ENCODE data around the gene TPP1. TPM values are rescaled to one million over a fixed set of nuclear protein-coding genes. Genes with fewer than 3 reads are reported as not detected.

Gene TPP1
- total and polyA plus RNA-seq, 2 of the 13 experiments (the other 11 are each of a cell fraction or from before 2014, with no cell fraction given): 13.9 to 74.6 TPM

DNA sequence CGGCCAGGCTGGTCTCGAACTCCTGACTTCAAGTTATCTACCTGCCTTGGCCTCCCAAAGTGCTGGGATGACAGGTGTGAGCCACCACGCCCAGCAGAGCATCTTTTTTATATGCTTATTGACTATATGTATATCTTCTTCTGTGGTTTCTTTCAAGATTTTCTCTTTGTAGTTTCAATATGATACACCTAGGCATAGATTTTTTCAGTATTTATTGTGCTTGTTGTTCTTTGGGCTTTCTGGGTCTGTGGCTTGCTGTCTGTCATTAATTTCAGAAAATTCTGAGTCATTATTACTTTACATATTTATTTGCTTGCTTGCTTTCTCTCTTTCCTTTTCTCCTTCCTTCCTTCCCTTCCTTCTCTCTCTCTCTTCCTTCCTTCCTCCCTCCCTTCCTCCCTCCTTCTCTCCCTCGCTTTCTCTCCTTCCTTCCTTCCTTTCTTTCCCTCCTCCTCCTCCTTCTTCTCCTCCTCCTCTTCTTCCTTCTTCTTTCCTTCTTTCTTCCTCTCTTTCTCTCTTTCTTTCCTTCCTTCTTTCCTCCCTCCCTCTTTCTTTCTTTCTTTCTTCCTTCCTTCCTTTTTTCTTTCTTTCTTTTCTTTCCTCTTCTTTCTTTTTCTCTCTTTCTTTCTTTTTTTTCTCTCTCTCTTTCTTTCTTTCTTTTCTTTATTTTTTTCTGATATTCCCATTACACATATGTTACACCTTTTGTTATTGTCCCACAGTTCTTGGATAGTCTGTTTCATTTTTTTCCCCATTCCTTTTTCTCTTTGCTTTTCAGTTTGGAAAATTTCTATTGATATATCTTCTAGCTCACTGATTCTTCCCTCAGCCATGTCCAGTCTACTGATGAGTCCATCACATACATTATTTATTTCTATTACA lies 47.3 kb upstream of the TPP1 start:
- no peak overlapping the region for H3K27ac ChIP-seq (ENCODE audit: extremely low read length, insufficient read depth, low read length)
- H4K20me1 ChIP-seq (ENCODE audit: insufficient read depth, low read length): no peaks in the 10 kb centered on the region
- TF ChIP-seq, protein P1, sequence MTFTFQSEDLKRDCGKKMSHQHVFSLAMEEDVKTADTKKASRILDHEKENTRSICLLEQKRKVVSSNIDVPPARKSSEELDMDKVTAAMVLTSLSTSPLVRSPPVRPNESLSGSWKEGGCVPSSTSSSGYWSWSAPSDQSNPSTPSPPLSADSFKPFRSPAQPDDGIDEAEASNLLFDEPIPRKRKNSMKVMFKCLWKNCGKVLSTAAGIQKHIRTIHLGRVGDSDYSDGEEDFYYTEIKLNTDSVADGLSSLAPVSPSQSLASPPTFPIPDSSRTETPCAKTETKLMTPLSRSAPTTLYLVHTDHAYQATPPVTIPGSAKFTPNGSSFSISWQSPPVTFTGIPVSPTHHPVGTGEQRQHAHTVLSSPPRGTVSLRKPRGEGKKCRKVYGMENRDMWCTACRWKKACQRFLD (CRISPR knock-in tag; IDR thresholded peaks at IDR 0.05; ENCODE audit: borderline replicate concordance): no peak
- no peak for TF ChIP-seq ZNF563 (CRISPR knock-in tag; IDR thresholded peaks at IDR 0.05)
- TF ChIP-seq ZNF550 (CRISPR knock-in tag; IDR thresholded peaks at IDR 0.05; ENCODE audit: borderline replicate concordance): no peak
- TF ChIP-seq NCOR1 (IDR thresholded peaks at IDR 0.05; ENCODE audit: borderline replicate concordance, low read length): no peak
- H3K4me2 ChIP-seq (ENCODE audit: low read depth, low read length): no peak overlapping the region
- POLR2A ChIA-PET: no interaction called here
- intact Hi-C loops (cut with micrococcal nuclease; ENCODE audit: unreplicated experiment) (loop anchor here (5.0 kb wide), 2 partner anchors 64 to 134 kb away; partner anchors contain the start of genes ILK and RRP8), in situ Hi-C loops (cut with HindIII; ENCODE audit: extremely low pct_ligation_motif_present, low pct_unique_long_range_greater_than_20kb) (no loop called here)
- WGBS (ENCODE audit: low lambda C conversion rate): 30% methylated on average over 4 of the region's 4 CpGs
- no peak overlapping the region for H2AFZ ChIP-seq (ENCODE audit: low read length)
- H3K4me3 ChIP-seq (replicated peaks in 1 of 3; ENCODE audit: insufficient read depth in 1 of 3, low read depth in 2 of 3, low read length in 3 of 3): no peak overlapping the region
- FAIRE-seq (no peak), ATAC-seq (no peak), DNase-seq (ENCODE audit: low spot score) (no peak)
- no TSS peak for BruUV-seq (replicated peaks)
- no peaks in the 10 kb centered on the region for H3K4me1 ChIP-seq (ENCODE audit: insufficient read depth, low read length)
- H3K27me3 ChIP-seq (ENCODE audit: control insufficient read depth in 1 of 2, insufficient read depth in 2 of 2, low read length in 2 of 2): peaks cover 0 to 22% of the 10 kb centered on the region in 2 experiments; a peak in 2 of 5 replicates
- CTCF ChIA-PET (ENCODE audit: low intra/inter-chr PET ratio, low total read pairs): interaction anchor here (0.9 kb wide), 1 partner anchor 135 kb away, joined by 7 read pairs; no protein-coding TSS in a partner anchor
- H3K9me3 ChIP-seq (ENCODE audit: low read length): no peaks in the 10 kb centered on the region
- no peak overlapping the region for H3K9ac ChIP-seq (ENCODE audit: insufficient read depth, low read depth, low read length)
- H3K36me3 ChIP-seq (replicated peaks in 1 of 2; ENCODE audit: control insufficient read depth in 1 of 2, insufficient read depth in 2 of 2, low read length in 2 of 2): no peaks in the 10 kb centered on the region
- H3K79me2 ChIP-seq (ENCODE audit: insufficient read depth, low read length): no peaks in the 10 kb centered on the region

DNA sequence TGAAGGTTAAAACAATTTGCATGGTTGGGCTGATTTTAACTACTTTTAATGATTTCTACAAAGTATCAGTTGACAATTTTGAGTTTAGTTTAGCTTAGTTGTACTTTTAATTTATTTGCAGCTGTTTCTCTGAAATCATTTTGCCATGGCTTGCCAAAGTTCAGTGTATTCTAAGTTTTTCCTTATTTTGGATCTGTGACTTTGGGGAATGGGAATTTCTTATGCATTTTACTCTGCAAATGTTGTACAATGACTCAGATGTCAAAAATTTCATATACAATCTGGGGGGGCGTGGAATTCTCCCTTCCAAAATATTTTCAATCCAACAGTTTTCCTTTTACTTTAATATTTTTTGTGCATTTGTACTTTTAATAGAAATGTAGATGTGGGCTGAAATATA lies 45.3 kb upstream of the TPP1 start:
- no peaks in the 10 kb centered on the region for H3K9me3 ChIP-seq (ENCODE audit: low read length)
- no TSS peak for BruUV-seq (replicated peaks)
- H3K36me3 ChIP-seq (replicated peaks in 1 of 2; ENCODE audit: control insufficient read depth in 1 of 2, insufficient read depth in 2 of 2, low read length in 2 of 2): no peaks in the 10 kb centered on the region
- POLR2A ChIA-PET: no interaction called here
- H3K4me1 ChIP-seq (ENCODE audit: insufficient read depth, low read length): no peaks in the 10 kb centered on the region
- no peaks in the 10 kb centered on the region for H4K20me1 ChIP-seq (ENCODE audit: insufficient read depth, low read length)
- CTCF ChIA-PET (ENCODE audit: low intra/inter-chr PET ratio, low total read pairs): no interaction called here
- no peaks in the 10 kb centered on the region for H3K79me2 ChIP-seq (ENCODE audit: insufficient read depth, low read length)
- H3K27ac ChIP-seq (ENCODE audit: extremely low read length, insufficient read depth, low read length): no peak overlapping the region
- 0% methylated on average over 1 of the region's 1 CpG for WGBS (ENCODE audit: low lambda C conversion rate)
- peaks cover 0 to 26% of the 10 kb centered on the region in 2 experiments; a peak in 4 of 5 replicates for H3K27me3 ChIP-seq (ENCODE audit: control insufficient read depth in 1 of 2, insufficient read depth in 2 of 2, low read length in 2 of 2)
- DNase-seq (ENCODE audit: low spot score) (no peak), ATAC-seq (no peak), FAIRE-seq (no peak)
- no peak overlapping the region for H3K4me2 ChIP-seq (ENCODE audit: low read depth, low read length)
- intact Hi-C loops (cut with micrococcal nuclease; ENCODE audit: unreplicated experiment): no loop called here
- H3K4me3 ChIP-seq (replicated peaks in 1 of 3; ENCODE audit: insufficient read depth in 1 of 3, low read depth in 2 of 3, low read length in 3 of 3): no peak overlapping the region
- no peak overlapping the region for H2AFZ ChIP-seq (ENCODE audit: low read length)
- no peak overlapping the region for H3K9ac ChIP-seq (ENCODE audit: insufficient read depth, low read depth, low read length)
- in situ Hi-C loops (cut with HindIII; ENCODE audit: extremely low pct_ligation_motif_present, low pct_unique_long_range_greater_than_20kb): no loop called here
- no peak for TF ChIP-seq ZNF713 (CRISPR knock-in tag; IDR thresholded peaks at IDR 0.05)

Measured in HepG2 (cell line).